BLaER1 treated with 17β-estradiol and CSF1 and Interleukin-3, amounts not matched to agents 10 nM and 100 nM (cell line): Measurements from ENCODE around the gene EPYC.
"Not testable (repeated sequence)": the region's sequence is repeated elsewhere in the genome, so short reads cannot be mapped to it uniquely, and the experiment has no call there.

ENCODE experiments used
- H3K27ac ChIP-seq, 11 experiments: shearing (Covaris generic); formaldehyde crosslinking; 2 replicates each; pipeline ENCODE4 v1.8.1; 2022
- H3K27me3 ChIP-seq, 11 experiments: shearing (Covaris generic); formaldehyde crosslinking; 2 replicates each; pipeline ENCODE4 v1.8.1; 2022
- H3K36me3 ChIP-seq, 11 experiments: shearing (Covaris generic); formaldehyde crosslinking; 2 replicates each; pipeline ENCODE4 v1.8.1; 2022
- H3K4me1 ChIP-seq, 10 experiments: shearing (Covaris generic); formaldehyde crosslinking; 2 replicates each; pipeline ENCODE4 v1.8.1; 2022
- H3K4me2 ChIP-seq, 11 experiments: shearing (Covaris generic); formaldehyde crosslinking; 2 replicates each; pipeline ENCODE4 v1.8.1; 2022
- H3K4me3 ChIP-seq, 10 experiments: shearing (Covaris generic); formaldehyde crosslinking; 2 replicates each; pipeline ENCODE4 v1.8.1; 2022
- H3K9ac ChIP-seq, 11 experiments: shearing (Covaris generic); formaldehyde crosslinking; 2 replicates each; pipeline ENCODE4 v1.8.1; 2022
- H3K9me3 ChIP-seq, 11 experiments: shearing (Covaris generic); formaldehyde crosslinking; replicated peaks in 1 of 11; 2 replicates each; pipeline ENCODE4 v1.8.1; 2022
- H4K20me1 ChIP-seq, 11 experiments: shearing (Covaris generic); formaldehyde crosslinking; 2 replicates each; pipeline ENCODE4 v1.8.1; 2022
- Cebpa-rat ChIP-seq, 11 experiments: shearing (Covaris generic); IDR thresholded peaks; 2 replicates each; pipeline ENCODE4 v1.8.1; 2022

The EPYC gene

DNA sequence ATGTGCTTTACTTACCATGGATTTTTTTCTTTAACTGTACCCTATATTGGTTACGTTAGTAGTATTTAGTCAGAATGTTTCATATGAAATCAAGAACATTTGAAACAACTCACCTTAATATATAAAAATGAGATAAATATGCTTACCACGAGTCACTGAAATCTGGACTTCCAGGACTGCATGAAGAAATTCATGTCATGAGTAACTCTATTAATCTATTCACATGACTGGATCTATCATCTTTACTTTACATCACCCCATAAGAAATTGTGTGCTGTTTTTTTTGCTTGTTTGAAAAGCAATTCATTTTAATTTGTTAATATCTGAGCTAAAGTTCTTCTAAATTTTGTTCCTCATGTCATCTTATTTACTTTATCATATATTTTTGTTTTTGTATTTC is 5.2 kb downstream of the EPYC start:
- Histone ChIP-seq H3K27me3 (no peaks in the 10 kb centered on the region), H3K4me3 (no peak overlapping the region), H3K27ac (no peak overlapping the region), H3K36me3 (no peaks in the 10 kb centered on the region), H3K9me3 (no peaks in the 10 kb centered on the region), H3K4me2 (no peak overlapping the region), H4K20me1 (no peaks in the 10 kb centered on the region), H3K4me1 (no peaks in the 10 kb centered on the region), H3K9ac (no peak overlapping the region)
- no peak for TF ChIP-seq Cebpa-rat (IDR thresholded peaks at IDR 0.05)

DNA sequence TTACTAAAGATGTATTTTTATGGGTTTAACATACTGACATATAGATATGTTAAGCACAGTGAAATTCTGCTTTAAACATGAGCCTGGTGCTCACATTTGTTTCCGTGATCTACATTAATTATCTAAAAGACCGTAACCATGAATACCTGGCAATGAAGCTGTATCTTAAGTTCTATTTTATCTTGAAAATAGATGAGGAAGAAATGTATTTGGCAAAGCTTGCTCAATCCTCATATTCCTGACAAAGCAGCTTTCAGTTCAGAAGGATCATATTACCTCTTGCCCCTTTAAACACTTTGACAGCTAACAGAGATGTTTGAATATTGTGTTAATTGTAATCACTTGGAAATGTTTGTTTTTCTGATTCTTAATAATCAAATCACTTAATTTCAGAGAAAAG is 9.8 kb downstream of the EPYC start:
- Histone ChIP-seq H3K4me1 (no peaks in the 10 kb centered on the region), H3K36me3 (no peaks in the 10 kb centered on the region), H3K9ac (no peak overlapping the region), H4K20me1 (no peaks in the 10 kb centered on the region), H3K27ac (no peak overlapping the region), H3K4me2 (no peak overlapping the region), H3K4me3 (no peak overlapping the region), H3K27me3 (no peaks in the 10 kb centered on the region), H3K9me3 (no peaks in the 10 kb centered on the region)
- TF ChIP-seq Cebpa-rat (IDR thresholded peaks at IDR 0.05): no peak

DNA sequence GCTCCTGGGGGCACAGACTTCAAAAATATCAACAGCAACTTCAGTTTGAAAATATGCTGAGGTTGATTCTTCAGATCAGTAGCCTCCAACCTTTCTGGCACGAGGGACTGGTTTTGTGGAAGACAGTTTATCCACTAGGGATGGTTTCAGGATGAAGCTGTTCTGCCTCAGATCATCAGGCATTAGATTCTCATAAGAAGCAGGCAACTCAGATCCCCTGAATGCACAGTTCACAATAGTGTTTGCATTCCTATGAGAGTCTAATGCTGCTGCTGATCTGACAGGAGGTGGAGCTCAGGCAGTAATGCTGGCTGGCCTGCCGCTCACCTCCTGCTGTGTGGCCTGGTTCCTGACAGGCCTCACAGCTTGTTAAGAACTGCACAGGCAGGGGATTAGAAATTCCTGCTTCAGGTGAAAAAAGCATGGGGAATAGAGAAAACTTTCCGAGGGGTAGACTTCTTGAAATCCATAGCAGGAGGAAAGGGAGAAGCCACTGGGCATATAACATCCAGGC is 12.8 kb downstream of the EPYC start:
- Histone ChIP-seq H3K4me1 (no peaks in the 10 kb centered on the region), H3K27ac (no peak overlapping the region), H3K9ac (no peak overlapping the region), H3K4me2 (no peak overlapping the region), H3K27me3 (no peaks in the 10 kb centered on the region), H3K36me3 (no peaks in the 10 kb centered on the region), H3K9me3 (no peaks in the 10 kb centered on the region), H4K20me1 (no peaks in the 10 kb centered on the region), H3K4me3 (no peak overlapping the region)
- TF ChIP-seq Cebpa-rat (IDR thresholded peaks at IDR 0.05): no peak

DNA sequence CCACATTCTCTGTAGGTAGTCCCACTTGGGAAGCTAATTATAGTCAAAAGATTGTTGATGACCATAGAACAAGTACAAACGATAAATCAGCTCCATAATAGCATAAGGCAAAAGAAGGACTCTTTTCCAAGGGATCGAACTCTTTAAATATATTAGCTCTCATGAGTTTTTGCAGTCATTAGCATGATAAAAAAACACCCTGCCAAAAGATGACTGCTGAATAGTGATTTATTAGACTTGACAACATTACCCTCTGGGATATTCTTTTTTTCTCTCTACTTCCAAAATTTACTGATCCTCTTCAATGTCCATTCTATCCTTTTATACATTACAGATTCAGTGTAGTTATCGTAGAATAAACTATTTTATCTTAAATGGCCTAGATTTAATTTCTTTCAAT is 14.2 kb downstream of the EPYC start:
- no peak overlapping the region for H3K4me2 ChIP-seq
- no peak for TF ChIP-seq Cebpa-rat (IDR thresholded peaks at IDR 0.05)
- H3K36me3 ChIP-seq: no peaks in the 10 kb centered on the region
- H3K27me3 ChIP-seq: no peaks in the 10 kb centered on the region
- no peaks in the 10 kb centered on the region for H3K4me1 ChIP-seq
- H4K20me1 ChIP-seq: no peaks in the 10 kb centered on the region
- H3K4me3 ChIP-seq: no peak overlapping the region
- no peak overlapping the region for H3K27ac ChIP-seq
- H3K9me3 ChIP-seq: peaks cover 0 to 8% (median 4%) of the 10 kb centered on the region in 11 experiments; a peak in 5 of 22 replicates
- no peak overlapping the region for H3K9ac ChIP-seq

DNA sequence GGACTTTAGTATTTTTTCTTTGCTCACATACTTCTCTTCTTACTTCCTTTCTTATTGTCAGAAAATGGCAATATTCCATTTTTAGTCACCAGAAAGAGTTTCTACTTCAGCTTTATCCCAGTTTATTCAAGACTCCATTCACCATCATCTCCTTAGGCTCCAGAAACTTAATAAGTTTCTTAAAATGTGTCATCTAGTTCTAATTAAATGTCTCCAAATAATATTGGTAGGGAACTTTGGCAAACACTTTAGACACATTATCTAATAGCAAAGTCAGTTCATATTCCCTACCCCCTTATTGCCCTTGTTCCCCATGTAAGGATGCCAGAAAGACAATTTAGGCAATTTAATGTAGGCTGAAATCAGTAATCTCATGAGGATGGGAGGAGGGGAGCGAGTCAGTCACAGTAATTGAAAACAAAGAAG is 15.1 kb downstream of the EPYC start:
- Histone ChIP-seq H3K27ac (no peak overlapping the region), H3K4me1 (no peaks in the 10 kb centered on the region), H3K27me3 (no peaks in the 10 kb centered on the region), H3K4me3 (no peak overlapping the region), H3K36me3 (no peaks in the 10 kb centered on the region), H3K9ac (no peak overlapping the region), H3K4me2 (no peak overlapping the region), H3K9me3 (peaks cover 0 to 8% (median 4%) of the 10 kb centered on the region in 11 experiments; a peak in 5 of 22 replicates), H4K20me1 (no peaks in the 10 kb centered on the region)
- TF ChIP-seq Cebpa-rat (IDR thresholded peaks at IDR 0.05): no peak

DNA sequence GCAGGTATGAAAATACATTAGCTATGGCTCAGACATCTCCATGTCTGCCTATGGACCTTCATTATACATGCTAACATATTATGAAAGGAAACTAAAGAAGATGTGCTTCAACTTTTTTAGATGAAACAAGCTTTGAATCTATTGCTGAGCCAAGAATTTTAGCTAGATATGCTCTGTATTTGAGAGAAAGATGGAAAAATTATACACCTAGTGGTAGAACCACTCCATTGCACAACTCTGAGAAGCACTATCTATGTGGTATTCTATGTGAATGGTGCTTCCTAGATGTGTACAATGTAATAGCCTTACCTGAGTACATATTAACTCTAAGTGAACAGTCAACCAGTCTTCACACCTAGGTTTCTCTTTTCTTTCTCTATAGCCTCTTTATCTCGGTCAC is 17.3 kb downstream of the EPYC start:
- no peaks in the 10 kb centered on the region for H3K4me1 ChIP-seq
- H3K4me3 ChIP-seq: no peak overlapping the region
- peaks cover 0 to 8% (median 4%) of the 10 kb centered on the region in 11 experiments; a peak in 5 of 22 replicates for H3K9me3 ChIP-seq
- no peaks in the 10 kb centered on the region for H4K20me1 ChIP-seq
- no peak overlapping the region for H3K9ac ChIP-seq
- H3K36me3 ChIP-seq: no peaks in the 10 kb centered on the region
- no peak overlapping the region for H3K4me2 ChIP-seq
- no peak overlapping the region for H3K27ac ChIP-seq
- no peak for TF ChIP-seq Cebpa-rat (IDR thresholded peaks at IDR 0.05)
- no peaks in the 10 kb centered on the region for H3K27me3 ChIP-seq

DNA sequence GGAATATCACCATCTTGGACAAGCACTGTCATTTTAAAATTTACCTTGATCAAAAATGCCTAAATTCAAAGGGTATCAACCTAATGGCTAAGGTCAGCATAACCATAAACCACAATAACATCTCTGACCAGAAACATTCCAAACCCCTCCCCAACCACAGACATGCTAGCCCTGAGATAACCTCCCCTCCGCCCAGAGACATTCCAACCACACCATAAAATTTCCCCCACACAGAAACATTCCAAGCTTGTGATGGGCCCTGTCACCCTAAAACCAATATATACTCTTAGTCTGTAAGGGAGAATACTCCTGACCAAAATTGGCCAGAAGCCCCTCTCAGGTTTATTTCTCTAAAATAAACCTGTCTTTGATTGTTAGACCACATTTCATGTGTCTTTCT is 17.7 kb downstream of the EPYC start:
- peaks cover 0 to 8% (median 4%) of the 10 kb centered on the region in 11 experiments; a peak in 5 of 22 replicates for H3K9me3 ChIP-seq
- no peak overlapping the region for H3K4me2 ChIP-seq
- no peaks in the 10 kb centered on the region for H3K4me1 ChIP-seq
- H3K9ac ChIP-seq: no peak overlapping the region
- no peaks in the 10 kb centered on the region for H3K36me3 ChIP-seq
- TF ChIP-seq Cebpa-rat (IDR thresholded peaks at IDR 0.05): no peak
- H3K27ac ChIP-seq: no peak overlapping the region
- H4K20me1 ChIP-seq: no peaks in the 10 kb centered on the region
- H3K27me3 ChIP-seq: no peaks in the 10 kb centered on the region
- no peak overlapping the region for H3K4me3 ChIP-seq

DNA sequence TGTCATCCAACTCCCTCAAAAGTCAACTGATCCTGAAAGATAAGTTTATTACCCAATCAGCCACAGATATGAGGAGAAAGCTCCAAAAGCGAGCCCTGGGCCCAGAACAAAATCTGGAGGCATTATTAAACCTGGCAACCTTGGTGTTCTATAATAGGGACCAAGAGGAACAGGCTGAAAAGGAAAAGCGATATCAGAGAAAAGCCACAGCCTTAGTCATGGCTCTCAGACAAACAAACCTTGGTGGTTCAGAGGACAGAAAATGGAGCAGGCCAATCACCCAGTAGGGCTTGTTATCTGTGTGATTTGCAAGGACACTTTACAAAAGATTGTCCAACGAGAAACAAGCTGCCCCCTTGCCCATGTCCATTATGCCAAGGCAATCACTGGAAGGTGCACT is 19.4 kb downstream of the EPYC start:
- H3K36me3 ChIP-seq, H3K4me2 ChIP-seq, H3K4me3 ChIP-seq, H4K20me1 ChIP-seq, H3K4me1 ChIP-seq, H3K9ac ChIP-seq, H3K9me3 ChIP-seq, H3K27me3 ChIP-seq, H3K27ac ChIP-seq: not testable (repeated sequence)

DNA sequence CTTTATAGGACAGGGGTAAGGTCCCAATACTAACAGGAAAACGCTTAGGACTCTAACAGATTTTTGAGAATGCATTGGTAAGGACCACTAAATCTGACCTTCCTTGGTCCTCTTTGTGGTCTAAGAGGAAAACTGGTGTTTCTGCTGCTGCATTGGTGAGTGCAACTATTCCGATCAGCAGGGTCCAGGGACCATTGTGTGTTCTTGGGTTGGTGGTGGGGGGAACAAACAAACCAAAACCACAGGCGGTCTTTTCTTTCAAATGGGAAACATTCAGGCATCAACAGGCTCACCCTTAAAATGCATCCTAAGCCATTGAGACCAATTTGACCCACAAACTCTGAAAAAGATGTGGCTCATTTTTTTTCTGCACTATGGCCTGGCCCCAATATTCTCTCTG is 20.7 kb downstream of the EPYC start:
- Histone ChIP-seq H3K27me3 (no peaks in the 10 kb centered on the region), H3K9ac (no peak overlapping the region), H3K27ac (no peak overlapping the region), H3K9me3 (peaks cover 0 to 8% (median 4%) of the 10 kb centered on the region in 11 experiments; a peak in 5 of 22 replicates), H3K36me3 (no peaks in the 10 kb centered on the region), H3K4me1 (no peaks in the 10 kb centered on the region), H3K4me3 (no peak overlapping the region), H4K20me1 (no peaks in the 10 kb centered on the region), H3K4me2 (no peak overlapping the region)
- TF ChIP-seq Cebpa-rat (IDR thresholded peaks at IDR 0.05): no peak

DNA sequence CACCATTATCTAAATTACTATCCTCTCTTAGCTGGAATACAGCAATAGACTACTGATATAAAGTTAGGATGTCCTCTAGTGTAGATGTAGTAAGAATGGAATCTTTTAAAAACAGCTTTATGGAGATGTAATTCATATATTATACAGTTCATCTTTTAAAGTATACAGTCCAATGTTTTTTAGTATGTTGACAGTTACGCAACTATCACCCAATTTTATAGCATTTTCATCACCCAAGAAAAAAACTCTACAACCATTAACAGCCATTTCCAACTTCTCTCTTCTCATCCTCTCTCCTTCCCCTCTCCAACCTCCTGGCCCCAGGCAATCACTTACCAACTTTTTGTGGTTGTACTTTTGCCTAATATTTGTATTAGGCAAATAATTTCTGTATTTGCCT is 22.6 kb downstream of the EPYC start:
- no peak overlapping the region for H3K27ac ChIP-seq
- H3K36me3 ChIP-seq: no peaks in the 10 kb centered on the region
- H3K4me3 ChIP-seq: no peak overlapping the region
- peaks cover 0 to 8% (median 4%) of the 10 kb centered on the region in 11 experiments; a peak in 5 of 22 replicates for H3K9me3 ChIP-seq
- no peaks in the 10 kb centered on the region for H3K27me3 ChIP-seq
- no peak for TF ChIP-seq Cebpa-rat (IDR thresholded peaks at IDR 0.05)
- no peaks in the 10 kb centered on the region for H3K4me1 ChIP-seq
- H3K9ac ChIP-seq: no peak overlapping the region
- H3K4me2 ChIP-seq: no peak overlapping the region
- H4K20me1 ChIP-seq: no peaks in the 10 kb centered on the region
